ENCODE results near the gene ZNF761.
"Not testable (repeated sequence)": the region's sequence is repeated elsewhere in the genome, so short reads cannot be mapped to it uniquely, and the experiment has no call there.

GRCh38 chr19:53460131-53460721 is 28.4 kb downstream of the ZNF761 start:
- TF ChIP-seq POLR2A, CTCF (IDR thresholded peaks at IDR 0.05): not testable (repeated sequence)

All from thyroid gland (tissue), 4 donors.